RPMI8226 (cell line): Measurements from ENCODE around the gene POLR2E.

Experiments
- DNase-seq: peaks from one replicate; pipeline ENCODE4 v3.0.0-alpha.2; 2015

POLR2E gene

DNA sequence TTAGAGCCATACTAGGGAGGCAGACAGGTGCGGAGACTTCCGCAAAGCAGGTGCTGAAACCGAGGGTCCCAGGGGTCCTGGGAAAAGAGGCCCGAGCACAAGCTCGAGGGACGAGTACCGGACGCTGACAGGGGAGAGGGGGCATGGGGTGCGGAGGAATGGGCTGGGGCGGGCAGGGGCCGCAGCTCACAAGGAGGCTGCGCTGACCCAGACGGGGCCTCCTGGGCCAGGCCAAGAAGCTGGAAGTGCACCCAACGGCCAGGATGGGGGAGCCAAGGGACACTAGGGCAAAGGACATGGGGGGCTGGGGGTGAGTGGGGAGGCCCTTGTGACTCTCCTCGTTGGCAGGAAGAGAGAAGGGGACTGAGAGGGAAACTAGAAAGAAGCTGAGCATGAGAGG lies 1.8 kb downstream of the POLR2E start:
- no peak for DNase-seq

DNA sequence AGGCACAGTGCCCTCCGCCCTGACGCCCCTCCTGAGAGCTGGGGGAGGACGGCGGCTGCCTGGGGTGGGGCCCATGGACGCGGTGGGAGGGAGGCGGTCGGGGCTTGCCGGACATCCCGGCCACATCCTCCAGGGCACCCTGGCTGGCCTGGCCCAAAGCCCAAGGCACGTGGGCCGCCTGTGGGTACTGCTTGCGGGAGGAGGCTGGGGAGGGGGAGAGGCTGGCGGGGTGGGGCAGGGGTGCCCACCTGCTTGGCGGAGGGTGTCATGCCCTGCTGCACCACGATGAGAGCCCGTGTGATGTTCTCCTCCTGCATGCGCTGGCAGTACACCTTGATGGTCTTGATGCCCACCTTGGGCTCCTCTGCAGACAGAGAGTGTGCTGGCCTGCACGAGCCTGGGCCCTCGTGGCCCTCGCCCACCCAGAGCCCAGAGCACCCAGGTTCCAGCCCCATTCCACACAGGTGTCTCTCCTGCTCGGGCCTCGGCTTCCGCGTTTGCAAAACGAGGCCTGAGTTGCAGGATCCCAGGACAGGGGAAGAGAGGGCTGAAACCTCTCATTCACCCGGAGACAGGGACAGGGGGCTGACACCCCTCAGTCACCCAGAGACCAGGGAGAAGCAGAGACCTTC lies 3.5 kb downstream of the POLR2E start:
- DNase-seq: no peak

DNA sequence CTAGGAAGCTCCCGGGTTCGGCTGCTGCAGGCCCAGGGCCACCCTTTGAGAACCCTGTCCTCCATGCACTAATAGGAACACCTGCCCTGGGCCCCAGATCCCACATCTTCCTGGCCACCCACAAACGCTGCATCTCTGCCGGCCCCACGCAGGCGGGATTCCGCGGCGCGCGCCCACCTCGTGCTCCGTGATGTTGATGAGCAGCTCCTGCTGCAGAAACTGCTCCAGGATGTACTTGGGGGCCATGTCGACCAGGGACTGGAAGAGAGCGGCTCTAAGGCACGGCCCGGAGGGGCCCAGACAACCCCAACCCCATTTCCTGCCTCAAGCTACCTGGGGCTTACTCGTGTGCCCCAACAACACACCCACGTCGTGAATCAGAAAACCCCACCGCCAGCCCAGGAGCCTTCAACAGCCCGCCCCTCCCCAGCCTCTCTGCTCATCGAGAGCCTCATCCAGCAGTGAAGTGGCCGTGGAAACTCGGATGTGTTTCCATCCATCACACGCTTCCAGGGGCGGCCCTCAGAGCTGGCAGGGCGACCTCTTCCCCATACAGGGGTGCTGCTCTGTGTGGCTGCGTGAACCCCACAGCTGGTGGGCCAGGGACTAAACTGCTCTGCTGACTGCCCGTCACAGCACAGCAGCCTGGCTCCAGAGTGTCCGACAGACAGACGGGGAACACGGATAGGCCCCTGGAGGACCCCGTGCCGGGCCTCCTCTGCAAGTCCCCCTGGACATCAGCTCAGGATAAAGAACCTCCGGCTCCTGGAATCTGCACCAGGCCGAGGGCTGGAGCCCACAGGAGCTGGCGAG lies 4.2 kb downstream of the POLR2E start:
- DNase-seq: no peak

- DNase-seq: no peak
These were observed 5.3 kb downstream of the POLR2E start for GRCh38 chr19:1089891-1090290.

GRCh38 chr19:1089126-1089771 lies 5.9 kb downstream of the POLR2E start:
- no peak for DNase-seq

DNA sequence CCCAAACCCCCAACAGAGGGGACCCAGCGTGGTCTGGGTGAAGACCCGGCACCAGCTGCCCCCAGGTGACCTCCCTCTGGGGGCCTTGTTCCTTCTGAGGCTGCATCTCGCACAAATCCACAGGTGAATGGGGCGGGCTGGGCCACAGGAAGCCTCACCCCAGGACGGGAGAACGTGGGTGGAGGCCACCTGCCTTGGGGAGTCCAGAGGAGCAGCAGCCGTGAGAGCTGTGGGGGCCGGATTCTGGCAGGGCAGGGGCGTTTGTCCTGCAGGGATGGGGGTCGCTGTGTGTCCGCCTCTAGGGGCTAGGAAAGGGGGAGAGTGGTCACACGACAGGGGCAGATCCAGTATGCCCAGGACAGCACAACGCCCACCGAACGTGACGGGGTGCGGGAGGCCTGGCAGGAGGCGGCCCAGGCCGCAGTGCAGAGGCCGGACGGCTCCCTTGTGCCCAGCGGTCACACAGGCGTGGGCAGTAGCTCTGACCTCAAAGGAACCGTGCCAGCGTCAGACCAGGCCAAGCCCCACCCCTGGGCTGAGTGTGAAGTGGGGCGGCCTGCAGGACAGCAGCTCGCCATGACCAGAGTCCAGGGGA lies 6.7 kb downstream of the POLR2E start:
- DNase-seq: no peak

DNA sequence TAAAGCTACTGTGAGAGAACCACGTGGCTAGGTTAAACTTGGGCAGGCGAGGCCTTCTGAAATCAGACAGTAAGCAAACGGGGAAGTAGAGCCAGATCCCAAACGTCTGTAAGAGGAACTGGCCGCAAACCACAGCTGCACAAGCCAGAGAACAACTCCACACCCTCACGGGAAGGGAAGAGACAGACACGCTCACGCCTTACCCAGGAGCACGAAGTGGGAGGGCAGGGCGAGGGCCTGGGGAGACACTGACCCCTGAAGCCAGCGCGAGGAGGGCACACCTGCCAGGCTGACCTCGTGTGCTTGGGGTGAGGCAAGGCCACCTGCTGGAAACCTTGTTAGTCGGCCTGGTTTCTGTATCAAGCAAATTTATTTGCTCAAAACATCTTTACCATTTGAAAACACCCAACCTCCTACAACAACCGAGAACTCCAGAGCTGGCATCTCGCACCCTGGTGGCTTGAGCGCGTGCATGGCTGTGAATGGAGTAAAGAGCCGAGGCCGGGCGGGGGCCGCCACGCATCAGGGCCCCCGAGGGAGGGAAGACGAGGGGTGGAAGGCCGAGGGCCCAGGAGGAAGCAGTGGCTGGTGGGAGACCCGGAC lies 7.3 kb downstream of the POLR2E start:
- DNase-seq: peak; percentile 50

- DNase-seq: no peak
These were observed 8.6 kb downstream of the POLR2E start for GRCh38 chr19:1086613-1087012.

DNA sequence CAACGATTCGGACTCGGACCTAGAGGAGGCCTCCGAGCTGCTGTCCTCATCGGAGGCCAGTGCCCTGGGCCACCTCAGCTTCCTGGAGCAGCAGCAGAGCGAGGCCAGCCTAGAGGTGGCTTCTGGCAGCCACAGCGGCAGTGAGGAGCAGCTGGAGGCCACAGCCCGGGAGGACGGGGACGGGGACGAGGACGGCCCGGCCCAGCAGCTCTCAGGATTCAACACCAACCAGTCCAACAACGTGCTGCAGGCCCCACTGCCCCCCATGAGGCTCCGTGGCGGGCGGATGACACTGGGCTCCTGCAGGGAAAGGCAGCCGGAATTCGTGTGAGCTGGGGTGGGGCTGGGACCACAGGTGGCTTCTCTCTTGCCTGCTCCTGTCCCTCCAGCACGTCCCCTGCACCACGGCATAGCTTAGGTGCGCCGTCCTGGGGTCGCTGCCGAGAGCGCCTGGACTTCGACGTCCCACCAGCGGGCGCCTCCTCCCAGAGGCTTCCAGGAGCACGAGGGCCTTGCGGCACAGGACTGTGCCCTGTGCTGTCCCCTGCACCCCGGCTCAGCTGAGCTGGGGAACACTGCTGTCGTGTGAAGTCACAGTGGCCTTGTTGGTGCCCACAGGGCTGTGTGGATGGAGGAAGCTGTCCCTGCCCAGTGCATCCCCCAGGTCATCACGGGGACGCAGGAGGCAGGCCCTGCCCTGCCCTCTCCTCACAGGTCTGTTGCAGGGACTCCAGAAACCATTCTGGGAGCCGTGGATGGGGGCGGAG lies 9.3 kb downstream of the POLR2E start:
- no peak for DNase-seq

DNA sequence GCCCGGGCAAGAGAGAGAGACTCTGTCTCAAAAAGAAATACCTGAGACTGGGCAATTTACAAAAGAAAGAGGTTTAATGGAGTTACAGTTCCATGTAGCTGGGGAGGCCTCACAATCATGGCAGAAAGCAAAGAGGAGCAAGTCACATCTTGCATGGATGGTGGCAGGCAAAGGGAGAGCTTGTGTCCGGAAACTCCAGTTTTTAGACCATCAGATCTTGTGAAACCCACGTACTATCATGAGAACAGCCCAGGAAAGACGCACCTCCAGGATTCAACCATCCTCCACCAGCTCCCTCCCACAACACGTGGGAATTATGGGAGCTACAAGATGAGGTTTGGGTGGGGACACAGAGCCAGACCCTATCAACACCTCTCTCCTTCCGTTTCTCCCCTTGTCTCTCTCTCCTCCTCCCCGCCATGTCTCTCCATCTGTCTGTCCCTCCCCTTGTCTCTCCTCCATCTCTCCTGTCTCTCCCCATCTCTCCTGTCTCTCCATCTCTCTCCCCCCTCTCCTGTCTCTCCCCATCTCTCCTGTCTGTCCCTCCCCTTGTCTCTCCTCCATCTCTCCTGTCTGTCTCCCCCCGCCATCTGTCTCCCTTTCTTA lies 10.0 kb downstream of the POLR2E start:
- DNase-seq: no peak

GRCh38 chr19:1084024-1084868 lies 10.9 kb downstream of the POLR2E start:
- DNase-seq: no peak

DNA sequence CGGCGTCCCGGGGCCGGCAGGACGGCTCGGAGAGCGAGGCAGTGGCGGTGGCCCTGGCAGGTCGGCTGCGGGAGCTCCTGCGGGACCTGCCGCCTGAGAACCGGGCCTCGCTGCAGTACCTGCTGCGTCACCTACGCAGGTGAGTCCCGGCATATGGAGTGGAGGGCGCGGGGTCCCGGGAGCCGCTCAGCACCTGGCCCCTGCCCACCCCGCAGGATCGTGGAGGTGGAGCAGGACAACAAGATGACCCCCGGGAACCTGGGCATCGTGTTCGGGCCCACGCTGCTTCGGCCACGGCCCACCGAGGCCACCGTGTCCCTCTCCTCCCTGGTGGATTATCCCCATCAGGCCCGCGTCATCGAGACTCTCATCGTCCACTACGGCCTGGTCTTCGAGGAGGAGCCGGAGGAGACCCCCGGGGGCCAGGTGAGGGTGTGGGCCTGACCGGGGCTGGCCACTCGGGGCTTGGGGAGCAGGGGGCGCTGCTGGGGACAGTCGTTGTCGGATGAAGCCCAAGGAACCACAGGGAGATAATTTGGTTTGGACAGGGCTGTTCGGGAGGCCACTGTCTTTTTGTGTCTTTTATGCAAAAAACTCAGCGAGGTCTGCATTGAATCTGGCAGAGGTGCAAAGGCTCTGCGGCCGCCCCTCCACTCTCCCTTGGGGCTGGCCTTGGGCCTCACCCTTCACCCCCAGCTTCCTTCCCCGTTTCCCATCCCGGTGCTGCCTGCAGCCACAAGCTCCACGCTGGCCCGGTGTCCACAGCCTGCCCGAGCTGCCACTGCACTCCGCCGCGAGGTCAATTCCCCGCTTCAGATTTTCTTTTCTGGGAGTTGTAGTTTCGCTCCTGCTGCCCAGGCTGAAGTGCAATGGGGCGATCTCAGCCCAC lies 12.0 kb downstream of the POLR2E start:
- DNase-seq: no peak

DNA sequence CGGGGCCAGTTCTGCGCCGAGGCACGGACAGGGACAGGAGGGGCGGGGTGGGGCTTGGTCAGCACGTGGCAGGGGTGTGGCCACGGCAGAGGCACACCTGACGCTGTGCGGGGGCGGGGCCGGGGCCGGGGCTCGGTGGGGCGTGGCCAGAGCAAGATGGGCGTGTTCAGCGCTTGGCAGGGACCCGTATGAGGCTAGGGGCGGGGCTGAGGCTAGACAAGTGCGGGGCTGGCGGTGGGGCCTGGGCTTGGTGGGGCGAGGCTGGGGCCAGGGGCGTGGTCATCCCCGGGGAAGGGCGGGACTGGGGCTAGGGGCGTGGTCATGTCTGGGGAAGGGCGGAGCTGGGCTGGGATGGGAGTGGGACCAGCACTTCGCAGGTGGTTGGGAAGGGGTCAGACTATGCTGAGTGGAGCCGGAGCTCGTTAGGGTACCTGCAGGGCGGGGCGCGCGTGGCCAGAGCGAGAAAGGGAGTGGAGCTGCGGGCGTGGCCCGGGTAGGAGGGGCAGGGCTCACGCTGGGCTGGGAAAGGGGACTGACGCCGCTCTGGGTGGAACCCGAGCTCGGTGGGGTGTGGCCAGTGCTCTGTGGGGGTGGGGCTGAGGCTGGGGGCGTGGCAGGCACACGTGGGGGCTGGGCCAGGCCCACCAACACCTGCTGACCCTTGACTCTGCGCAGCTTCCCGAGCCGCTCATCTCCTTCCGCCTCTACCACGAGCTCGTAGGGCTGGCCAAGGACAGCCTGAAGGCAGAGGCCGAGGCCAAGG lies 12.8 kb downstream of the POLR2E start:
- DNase-seq: peak; percentile 30

GRCh38 chr19:1081301-1082164 lies 13.6 kb downstream of the POLR2E start:
- no peak for DNase-seq

DNA sequence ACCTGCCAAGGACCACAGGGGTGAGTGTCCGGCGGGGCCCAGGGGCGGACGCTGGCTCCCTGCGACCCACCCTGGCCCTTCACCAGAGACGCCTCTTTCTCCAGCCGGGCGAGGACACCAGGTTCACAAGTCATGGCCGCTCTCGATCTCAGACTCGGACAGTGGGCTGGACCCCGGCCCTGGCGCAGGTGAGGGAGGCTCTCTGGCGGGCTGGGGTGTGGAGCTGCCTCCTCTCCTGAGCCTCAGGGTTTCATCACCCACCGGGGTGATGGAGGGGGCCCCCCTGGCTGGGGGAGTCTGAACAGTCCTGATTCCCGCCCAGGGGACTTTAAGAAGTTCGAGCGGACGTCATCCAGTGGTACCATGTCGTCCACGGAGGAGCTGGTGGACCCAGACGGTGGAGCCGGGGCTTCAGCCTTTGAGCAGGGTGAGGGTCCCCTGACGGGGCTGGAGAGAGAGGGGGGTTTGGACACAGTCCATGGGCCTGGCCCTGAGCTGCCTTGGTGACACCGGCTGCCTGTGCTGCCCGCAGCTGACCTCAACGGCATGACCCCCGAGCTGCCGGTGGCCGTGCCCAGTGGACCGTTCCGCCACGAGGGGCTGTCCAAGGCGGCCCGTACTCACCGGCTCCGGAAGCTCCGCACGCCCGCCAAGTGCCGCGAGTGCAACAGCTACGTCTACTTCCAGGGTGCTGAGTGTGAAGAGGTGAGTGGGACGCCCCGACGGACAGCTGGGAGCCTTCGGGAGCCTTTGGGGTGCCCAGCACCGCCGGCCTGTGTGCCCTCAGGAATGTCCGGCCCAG lies 14.6 kb downstream of the POLR2E start:
- DNase-seq: no peak

DNA sequence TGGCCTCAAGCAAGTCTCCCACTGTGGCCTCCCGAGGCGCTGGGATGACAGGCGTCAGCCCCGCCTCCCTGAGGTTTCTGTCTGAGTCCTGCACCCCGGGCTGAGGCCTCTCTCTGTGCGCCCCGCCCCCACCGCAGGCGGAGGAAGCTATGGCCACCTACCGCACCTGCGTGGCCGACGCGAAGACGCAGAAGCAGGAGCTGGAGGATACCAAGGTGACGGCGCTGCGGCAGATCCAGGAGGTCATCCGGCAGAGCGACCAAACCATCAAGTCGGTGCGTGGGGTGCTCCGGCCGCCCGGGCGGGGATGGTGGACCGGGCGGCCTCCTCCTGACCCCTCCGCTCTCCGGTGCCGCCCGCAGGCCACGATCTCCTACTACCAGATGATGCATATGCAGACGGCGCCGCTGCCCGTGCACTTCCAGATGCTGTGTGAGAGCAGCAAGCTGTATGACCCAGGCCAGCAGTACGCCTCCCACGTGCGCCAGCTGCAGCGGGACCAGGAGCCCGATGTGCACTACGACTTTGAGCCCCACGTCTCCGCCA lies 15.5 kb downstream of the POLR2E start:
- no peak for DNase-seq

GRCh38 chr19:1076951-1077350 lies 18.2 kb downstream of the POLR2E start:
- peak; percentile 97 for DNase-seq
